OCI-LY7 (cell line): ENCODE data around the gene MAP3K20. TPM values are rescaled to one million over a fixed set of nuclear protein-coding genes. Genes with fewer than 3 reads are reported as not detected.

ENCODE experiments used
- BruUV-seq: library from RNA; stranded (reverse); fragments of 400-500 nt; replicated peaks from 2 replicates; lab custom pipeline; 2021; lab: Mats Ljungman, UMichigan
- CTCF ChIA-PET: fragments of 300-600 bp; sonication (Branson Sonifier 250); formaldehyde crosslinking; loops from one replicate; lab custom pipeline; 2022; ENCODE audit warnings: antibody characterized with exemption; ENCODE audit not compliant: unreplicated experiment; lab: Charles Lee
- POLR2A ChIA-PET: fragments of 300-600 bp; sonication (Branson Sonifier 250); formaldehyde crosslinking; loops from one replicate; lab custom pipeline; 2022; ENCODE audit warnings: antibody characterized with exemption; lab: Charles Lee
- DNase-seq: peaks from one replicate; pipeline ENCODE4 v3.0.0-alpha.2; 2015; ENCODE audit warnings: low spot score
- H2AFZ ChIP-seq: fragments of 200-600 bp; sonication (generic), shearing (Covaris generic); 2 replicates; pipeline ENCODE4 v1.6.1; 2014; ENCODE audit warnings: mild to moderate bottlenecking, antibody characterized with exemption, low read length, moderate library complexity
- H3K27ac ChIP-seq: fragments of 200-600 bp; sonication (generic); 2 replicates; pipeline ENCODE4 v1.5.1; 2014; ENCODE audit warnings: mixed run types, low read depth, mild to moderate bottlenecking, moderate library complexity, low read length, inconsistent platforms; ENCODE audit not compliant: poor library complexity, severe bottlenecking
- H3K36me3 ChIP-seq: fragments of 200-600 bp; sonication (generic); 2 replicates; pipeline ENCODE4 v1.6.1; 2014; ENCODE audit warnings: mild to moderate bottlenecking, antibody characterized with exemption, low read length, moderate library complexity, mixed read lengths; ENCODE audit not compliant: insufficient read depth
- H3K4me1 ChIP-seq: fragments of 200-600 bp; sonication (generic); 2 replicates; pipeline ENCODE4 v1.5.1; 2014; ENCODE audit warnings: mild to moderate bottlenecking, low read length; ENCODE audit not compliant: insufficient read depth, poor library complexity, severe bottlenecking
- H3K4me2 ChIP-seq: fragments of 200-600 bp; sonication (generic); 2 replicates; pipeline ENCODE4 v1.6.1; 2014; ENCODE audit warnings: mild to moderate bottlenecking, low read length
- H3K4me3 ChIP-seq: fragments of 200-600 bp; sonication (generic); 2 replicates; pipeline ENCODE4 v1.5.1; 2014; ENCODE audit warnings: mild to moderate bottlenecking, low read depth, low read length; ENCODE audit not compliant: poor library complexity, severe bottlenecking
- H3K79me2 ChIP-seq: fragments of 200-600 bp; sonication (generic); 2 replicates; pipeline ENCODE4 v1.6.1; 2016; ENCODE audit warnings: low read depth, mild to moderate bottlenecking, low read length, moderate library complexity, mixed read lengths; ENCODE audit not compliant: insufficient read depth
- H3K9me2 ChIP-seq: fragments of 200-600 bp; sonication (generic); 2 replicates; pipeline ENCODE4 v1.6.1; 2016; ENCODE audit warnings: mild to moderate bottlenecking, low read length, mixed read lengths; ENCODE audit not compliant: insufficient read depth
- H3K9me3 ChIP-seq: fragments of 200-600 bp; sonication (generic); 2 replicates; pipeline ENCODE4 v1.6.1; 2014; ENCODE audit warnings: mild to moderate bottlenecking, mixed run types, low read length, mixed read lengths
- H4K20me1 ChIP-seq: fragments of 200-600 bp; sonication (generic); 2 replicates; pipeline ENCODE4 v1.6.1; 2014; ENCODE audit warnings: mild to moderate bottlenecking, antibody characterized with exemption, low read length, moderate library complexity, mixed read lengths; ENCODE audit not compliant: insufficient read depth
- EZH2phosphoT487 ChIP-seq: fragments of 200-600 bp; sonication (generic); IDR thresholded peaks from 2 replicates; pipeline ENCODE4 v1.6.1; 2018; ENCODE audit warnings: low read depth, borderline replicate concordance, mild to moderate bottlenecking, mixed run types, antibody characterized with exemption, low read length, moderate library complexity, mixed read lengths
- intact Hi-C: fragments of 100-400 bp; cut with micrococcal nuclease; formaldehyde crosslinking; loops from one replicate; pipeline ENCODE4 v1.10.0; 2022; ENCODE audit not compliant: unreplicated experiment
- total RNA-seq, 2 experiments: library from RNA; depleted of rRNA in 1 of 2; stranded (reverse); fragments of >200 nt in 1 of 2; shearing (Covaris generic) in 1 of 2; gene quantifications; 2 replicates each; pipeline ENCODE4 v1.2.3, GENCODE V29; 2014 to 2022
- TF ChIP-seq, protein P1 (sequence below): fragments of 200-600 bp; sonication (generic); conservative IDR thresholded peaks from 2 replicates; pipeline ENCODE4 v1.5.1; 2014; ENCODE audit warnings: mild to moderate bottlenecking, antibody characterized with exemption, low read length, moderate library complexity, mixed read lengths

The MAP3K20 gene
- total RNA-seq, 2 experiments from 2014 or later: 8.2 to 17.9 TPM

DNA sequence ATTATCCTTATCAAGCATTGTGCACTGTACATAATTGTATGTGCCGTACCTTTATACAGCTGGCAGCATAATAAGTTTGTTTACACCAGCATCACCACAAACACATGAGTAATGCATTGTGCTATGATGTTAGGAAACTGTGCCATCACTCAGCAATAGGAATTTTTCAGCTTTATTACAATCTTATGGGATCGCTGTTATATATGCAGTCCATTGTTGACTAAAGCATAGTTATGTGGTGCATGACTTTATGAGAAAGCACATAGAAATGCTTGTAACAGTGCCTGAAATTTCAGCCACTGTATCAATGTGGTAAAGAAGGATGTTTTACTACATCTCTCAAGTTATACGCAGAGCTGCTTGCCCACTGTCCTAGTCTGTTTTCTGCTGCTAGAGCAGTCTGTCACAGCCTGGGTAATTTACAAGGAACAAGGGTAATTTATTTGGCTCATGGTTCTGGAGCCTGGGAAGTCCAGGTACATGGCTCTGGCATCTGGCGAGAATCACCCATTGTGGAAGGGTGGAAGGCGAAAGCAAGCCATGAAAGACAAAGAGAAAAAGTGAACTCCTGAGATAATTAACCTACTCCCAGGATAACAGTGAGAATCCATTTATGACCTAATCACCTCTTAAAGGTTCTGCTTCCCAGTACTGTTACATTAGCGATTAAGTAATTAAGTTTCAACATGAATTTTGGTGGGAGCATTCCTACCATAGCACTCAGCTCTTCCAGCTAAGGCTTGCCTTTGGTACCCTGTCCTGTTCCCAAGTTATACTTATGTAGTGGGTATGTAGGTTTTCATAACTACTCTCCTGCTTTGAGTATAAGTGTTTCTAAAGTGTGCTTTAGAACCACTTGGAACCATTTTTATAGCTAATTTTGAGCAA, 4.6 kb downstream of the MAP3K20 start:
- Histone ChIP-seq H3K4me3 (no peak overlapping the region), H3K36me3 (no peaks in the 10 kb centered on the region), H3K9me3 (no peaks in the 10 kb centered on the region), H3K9me2 (no peaks in the 10 kb centered on the region), H3K4me2 (no peak overlapping the region), H3K27ac (no peak overlapping the region), H2AFZ (no peak overlapping the region), H3K79me2 (peaks cover 18% of the 10 kb centered on the region; the same call in 1 of the 2 replicates), H4K20me1 (no peaks in the 10 kb centered on the region), H3K4me1 (peaks cover 14% of the 10 kb centered on the region)
- TF ChIP-seq EZH2phosphoT487: no peak
- TF ChIP-seq, protein P1, sequence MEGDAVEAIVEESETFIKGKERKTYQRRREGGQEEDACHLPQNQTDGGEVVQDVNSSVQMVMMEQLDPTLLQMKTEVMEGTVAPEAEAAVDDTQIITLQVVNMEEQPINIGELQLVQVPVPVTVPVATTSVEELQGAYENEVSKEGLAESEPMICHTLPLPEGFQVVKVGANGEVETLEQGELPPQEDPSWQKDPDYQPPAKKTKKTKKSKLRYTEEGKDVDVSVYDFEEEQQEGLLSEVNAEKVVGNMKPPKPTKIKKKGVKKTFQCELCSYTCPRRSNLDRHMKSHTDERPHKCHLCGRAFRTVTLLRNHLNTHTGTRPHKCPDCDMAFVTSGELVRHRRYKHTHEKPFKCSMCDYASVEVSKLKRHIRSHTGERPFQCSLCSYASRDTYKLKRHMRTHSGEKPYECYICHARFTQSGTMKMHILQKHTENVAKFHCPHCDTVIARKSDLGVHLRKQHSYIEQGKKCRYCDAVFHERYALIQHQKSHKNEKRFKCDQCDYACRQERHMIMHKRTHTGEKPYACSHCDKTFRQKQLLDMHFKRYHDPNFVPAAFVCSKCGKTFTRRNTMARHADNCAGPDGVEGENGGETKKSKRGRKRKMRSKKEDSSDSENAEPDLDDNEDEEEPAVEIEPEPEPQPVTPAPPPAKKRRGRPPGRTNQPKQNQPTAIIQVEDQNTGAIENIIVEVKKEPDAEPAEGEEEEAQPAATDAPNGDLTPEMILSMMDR: no peak
- intact Hi-C loops: loop anchor here (5.0 kb wide), 2 partner anchors 132 to 272 kb away; partner anchors contain the start of gene CDCA7
- BruUV-seq: no TSS peak
- CTCF ChIA-PET: no interaction called here
- POLR2A ChIA-PET: interaction anchor here (2.1 to 2.3 kb wide), 2 partner anchors 11 to 16 kb away, joined by 5 to 8 read pairs; no protein-coding TSS in a partner anchor
- no peak for DNase-seq

DNA sequence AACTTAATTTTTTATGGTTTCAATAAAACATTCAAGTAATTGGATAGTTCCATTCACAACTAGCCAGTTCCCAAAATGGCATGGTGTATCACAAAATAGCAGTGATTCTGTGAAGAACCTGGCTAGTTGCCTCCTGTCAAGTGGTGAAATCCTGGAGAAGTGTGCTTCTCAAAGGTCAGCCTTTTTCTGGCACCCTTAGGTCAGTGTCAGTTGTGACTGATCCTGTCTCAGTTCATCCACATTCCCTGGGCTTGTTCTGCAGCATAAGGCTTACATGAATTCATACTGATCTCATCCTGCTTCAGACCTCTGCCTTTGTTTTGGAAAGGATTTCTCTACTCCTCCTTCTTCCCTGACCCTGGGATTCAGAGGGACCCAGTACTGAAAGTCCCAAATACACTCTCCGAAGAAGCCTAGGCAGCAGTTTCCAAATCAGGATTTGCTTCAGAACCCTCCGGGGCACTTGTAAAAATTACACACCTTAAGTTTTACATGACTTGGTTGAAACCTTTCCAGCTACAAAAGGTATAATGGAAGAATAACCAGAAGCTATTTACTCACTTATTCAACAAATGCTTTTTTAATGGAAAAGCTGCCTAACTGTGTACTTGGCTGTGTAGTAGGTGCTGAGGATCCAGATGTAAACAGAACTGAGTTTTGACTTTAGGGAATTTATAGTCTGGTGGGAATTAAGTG, 11.0 kb downstream of the MAP3K20 start:
- ChIA-PET POLR2A (interaction anchor here (1.1 kb wide), 1 partner anchor 8 kb away, joined by 3 read pairs; no protein-coding TSS in a partner anchor), CTCF (no interaction called here)
- DNase-seq: no peak
- no peaks in the 10 kb centered on the region for H3K9me3 ChIP-seq
- no peak overlapping the region for H3K4me3 ChIP-seq
- peaks cover 6% of the 10 kb centered on the region for H3K4me1 ChIP-seq
- TF ChIP-seq EZH2phosphoT487: no peak
- TF ChIP-seq, protein P1: no peak
- H4K20me1 ChIP-seq: no peaks in the 10 kb centered on the region
- H3K27ac ChIP-seq: no peak overlapping the region
- no peaks in the 10 kb centered on the region for H3K79me2 ChIP-seq
- peaks cover 8% of the 10 kb centered on the region; the same call in 1 of the 2 replicates for H3K36me3 ChIP-seq
- no peaks in the 10 kb centered on the region for H3K9me2 ChIP-seq
- H3K4me2 ChIP-seq: no peak overlapping the region
- H2AFZ ChIP-seq: no peak overlapping the region
- intact Hi-C loops: no loop called here
- BruUV-seq: no TSS peak
